Mesendoderm (in vitro differentiated cells): ENCODE measurements around the gene MYO3A.

Experiments
- DNase-seq: peaks from one replicate; pipeline ENCODE4 v3.0.0; 2013
- H2AK5ac ChIP-seq: 2 replicates; pipeline ENCODE4 v1.6.1; 2013; ENCODE audit warnings: low read length, inconsistent platforms
- H2BK120ac ChIP-seq: 2 replicates; pipeline ENCODE4 v1.6.1; 2013; ENCODE audit warnings: low read depth, mild to moderate bottlenecking, low read length, moderate library complexity, mixed read lengths
- H2BK15ac ChIP-seq: replicated peaks from 2 replicates; pipeline ENCODE4 v1.6.1; 2013; ENCODE audit warnings: low read depth, mild to moderate bottlenecking, moderate library complexity
- H2BK5ac ChIP-seq: 2 replicates; pipeline ENCODE4 v1.6.1; 2013; ENCODE audit warnings: low read length, inconsistent platforms
- H3K18ac ChIP-seq: 2 replicates; pipeline ENCODE4 v1.6.1; 2013; ENCODE audit warnings: mild to moderate bottlenecking, low read length, mixed read lengths
- H3K23ac ChIP-seq: one replicate; pipeline ENCODE4 v1.6.1; 2013; ENCODE audit warnings: low read length
- H3K27ac ChIP-seq: 2 replicates; pipeline ENCODE4 v1.5.1; 2013; ENCODE audit warnings: low read depth, mild to moderate bottlenecking, inconsistent platforms, low read length, moderate library complexity
- H3K27me3 ChIP-seq: 2 replicates; pipeline ENCODE4 v1.6.1; 2013; ENCODE audit warnings: low read length, control low read depth, mild to moderate bottlenecking, inconsistent platforms; ENCODE audit not compliant: insufficient read depth, poor library complexity
- H3K36me3 ChIP-seq: 2 replicates; pipeline ENCODE4 v1.6.1; 2013; ENCODE audit warnings: low read length, inconsistent platforms; ENCODE audit not compliant: control insufficient read depth, insufficient read depth
- H3K4ac ChIP-seq: one replicate; pipeline ENCODE4 v1.6.1; 2013; ENCODE audit warnings: low read depth, mild to moderate bottlenecking, low read length, moderate library complexity
- H3K4me1 ChIP-seq: 2 replicates; pipeline ENCODE4 v1.6.1; 2013; ENCODE audit warnings: low read depth, low read length, inconsistent platforms; ENCODE audit not compliant: control insufficient read depth
- H3K4me2 ChIP-seq: 2 replicates; pipeline ENCODE4 v1.6.1; 2013; ENCODE audit warnings: low read length
- H3K4me3 ChIP-seq: 2 replicates; pipeline ENCODE4 v1.5.1; 2013; ENCODE audit warnings: mild to moderate bottlenecking, low read length
- H3K56ac ChIP-seq: one replicate; pipeline ENCODE4 v1.6.1; 2013; ENCODE audit warnings: low read length
- H3K79me1 ChIP-seq: 2 replicates; pipeline ENCODE4 v1.6.1; 2013; ENCODE audit warnings: low read length, inconsistent platforms
- H3K79me2 ChIP-seq: 2 replicates; pipeline ENCODE4 v1.6.1; 2013; ENCODE audit warnings: mild to moderate bottlenecking, low read length; ENCODE audit not compliant: control insufficient read depth, insufficient read depth
- H3K9ac ChIP-seq: 2 replicates; pipeline ENCODE4 v1.6.1; 2013; ENCODE audit warnings: low read length, inconsistent platforms
- H4K5ac ChIP-seq: one replicate; pipeline ENCODE4 v1.6.1; 2013; ENCODE audit warnings: low read length
- H4K8ac ChIP-seq: one replicate; pipeline ENCODE4 v1.6.1; 2013; ENCODE audit warnings: low read depth, mild to moderate bottlenecking, control low read depth, low read length, moderate library complexity
- WGBS: extraction: QIAGEN DNeasy Blood & Tissue Kit; methylation state at CpG from one replicate; pipeline ENCODE4 v1.1.7; 2013; ENCODE audit warnings: low lambda C conversion rate, missing lambda C conversion rate; ENCODE audit not compliant: insufficient coverage; ENCODE audit errors: extremely low coverage; 5-methylcytosine and 5-hydroxymethylcytosine counted together

Gene MYO3A

DNA sequence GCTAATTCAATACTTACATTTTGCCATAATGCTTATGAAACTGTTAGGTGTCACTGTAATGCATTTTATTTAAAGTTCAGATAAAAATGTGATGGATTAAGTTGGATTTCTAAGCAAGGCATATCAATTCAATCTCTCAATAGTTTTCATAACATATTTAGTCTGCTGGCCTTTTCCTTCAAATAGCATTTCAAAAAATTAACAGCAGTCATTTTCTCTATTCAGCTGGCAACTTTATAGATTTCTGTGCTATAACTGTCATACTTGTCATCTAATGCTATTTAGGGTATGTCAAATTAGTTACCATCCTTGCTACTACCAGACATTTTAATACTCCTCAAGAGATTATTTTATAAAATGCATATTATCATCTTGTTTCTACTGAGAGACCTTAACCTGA is 286.9 kb downstream of the MYO3A start:
- no peaks in the 10 kb centered on the region for H3K79me2 ChIP-seq

DNA sequence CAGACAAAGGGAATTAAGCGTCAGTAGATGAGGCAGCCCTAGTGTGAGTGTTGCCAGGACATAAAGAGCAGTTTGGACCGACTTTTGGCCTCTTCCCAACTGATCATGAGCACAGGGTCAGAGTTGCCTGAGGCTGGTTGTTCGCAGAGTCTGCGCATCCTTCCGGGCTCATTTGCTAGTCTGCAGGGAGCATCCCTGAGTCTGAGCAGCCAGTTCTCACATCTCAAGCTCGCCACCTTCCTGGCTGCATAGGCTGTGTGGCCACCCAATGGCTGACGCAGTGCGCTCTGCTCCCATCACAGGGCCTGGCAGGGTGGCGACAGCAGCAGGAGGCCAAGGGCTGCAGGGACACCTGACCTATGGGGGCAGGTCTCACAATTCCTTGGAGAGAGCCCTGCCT is 287.5 kb downstream of the MYO3A start:
- Histone ChIP-seq H3K23ac (no peak overlapping the region), H3K36me3 (no peaks in the 10 kb centered on the region), H2BK15ac (no peak overlapping the region), H4K5ac (no peak overlapping the region), H3K56ac (no peak overlapping the region), H2AK5ac (no peak overlapping the region), H3K9ac (no peak overlapping the region), H3K4ac (no peak overlapping the region), H3K4me2 (no peak overlapping the region), H2BK120ac (no peak overlapping the region), H4K8ac (no peak overlapping the region), H3K79me1 (no peaks in the 10 kb centered on the region), H3K79me2 (no peaks in the 10 kb centered on the region), H2BK5ac (no peak overlapping the region), H3K4me1 (peaks cover 2% of the 10 kb centered on the region), H3K27me3 (peaks cover 32% of the 10 kb centered on the region), H3K27ac (no peak overlapping the region), H3K4me3 (no peak overlapping the region), H3K18ac (no peak overlapping the region)
- peak; percentile 38 for DNase-seq
- WGBS: no CpG with 5 or more reads among the region's 9 CpGs

More for the DNA sequence above, 286.9 kb downstream of the MYO3A start:
- H3K4me1 ChIP-seq: peaks cover 2% of the 10 kb centered on the region
- H3K79me1 ChIP-seq: no peaks in the 10 kb centered on the region
- no peak overlapping the region for H3K9ac ChIP-seq
- H3K27me3 ChIP-seq: peaks cover 36% of the 10 kb centered on the region
- H3K18ac ChIP-seq: no peak overlapping the region
- H3K56ac ChIP-seq: no peak overlapping the region
- H4K5ac ChIP-seq: no peak overlapping the region
- no peak overlapping the region for H2BK5ac ChIP-seq
- H3K4ac ChIP-seq: no peak overlapping the region
- no peak overlapping the region for H3K23ac ChIP-seq
- H3K4me3 ChIP-seq: no peak overlapping the region
- no peak for DNase-seq
- H3K36me3 ChIP-seq: no peaks in the 10 kb centered on the region
- H2AK5ac ChIP-seq: no peak overlapping the region
- H2BK120ac ChIP-seq: no peak overlapping the region
- H4K8ac ChIP-seq: no peak overlapping the region
- H3K4me2 ChIP-seq: no peak overlapping the region
- no peak overlapping the region for H3K27ac ChIP-seq
- H2BK15ac ChIP-seq: no peak overlapping the region

DNA sequence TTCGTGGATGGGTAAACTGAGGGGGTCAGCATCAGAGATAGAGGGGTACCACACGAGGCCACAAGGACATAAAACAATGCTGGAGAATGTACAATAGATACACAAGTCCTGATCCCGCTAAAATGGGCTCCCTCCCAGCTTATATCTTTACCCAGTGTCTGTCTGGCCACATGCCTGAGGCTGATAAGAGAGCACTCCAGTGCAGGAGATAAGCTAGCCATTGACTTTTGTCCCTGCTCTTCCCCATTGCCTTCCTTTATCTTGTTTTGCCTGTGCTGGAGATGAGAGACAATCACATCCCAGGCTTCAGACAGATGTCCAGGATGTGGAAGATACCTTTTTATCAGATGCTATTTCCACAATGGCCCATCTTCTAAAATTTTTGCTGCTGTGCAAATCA is 288.5 kb downstream of the MYO3A start:
- Histone ChIP-seq H3K79me2 (no peaks in the 10 kb centered on the region), H2BK5ac (no peak overlapping the region), H3K27ac (no peak overlapping the region), H2AK5ac (no peak overlapping the region), H3K9ac (no peak overlapping the region), H3K4me2 (no peak overlapping the region), H2BK120ac (no peak overlapping the region), H3K18ac (no peak overlapping the region), H3K23ac (no peak overlapping the region), H3K36me3 (no peaks in the 10 kb centered on the region), H3K27me3 (peaks cover 22% of the 10 kb centered on the region), H4K8ac (no peak overlapping the region), H3K79me1 (no peaks in the 10 kb centered on the region), H3K56ac (no peak overlapping the region), H3K4me3 (no peak overlapping the region), H2BK15ac (no peak overlapping the region), H4K5ac (no peak overlapping the region), H3K4me1 (peaks cover 2% of the 10 kb centered on the region), H3K4ac (no peak overlapping the region)
- peak; percentile 91 for DNase-seq
- WGBS: no CpG with 5 or more reads among the region's 3 CpGs

DNA sequence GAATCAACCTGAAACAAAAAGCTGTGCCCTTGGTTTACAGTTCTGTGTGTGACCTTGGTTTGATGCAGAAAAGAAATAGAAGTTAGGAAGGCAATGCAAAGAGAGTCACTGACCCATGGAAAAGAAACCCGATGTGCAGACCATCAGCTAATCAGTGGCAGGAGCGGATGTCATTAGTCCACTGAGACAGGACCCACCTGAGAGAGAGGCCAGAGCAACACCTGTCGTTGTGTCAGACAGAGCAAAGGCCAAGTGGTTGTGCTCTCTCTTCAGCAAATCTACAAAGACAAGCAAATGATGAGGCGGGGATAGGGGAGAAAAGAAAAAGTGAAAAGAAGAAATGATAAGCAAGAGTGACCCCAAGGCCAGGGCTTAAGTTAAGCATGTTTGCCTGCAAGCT is 291.3 kb downstream of the MYO3A start:
- Histone ChIP-seq H2BK120ac (no peak overlapping the region), H3K4me2 (no peak overlapping the region), H3K4me3 (no peak overlapping the region), H3K79me1 (no peaks in the 10 kb centered on the region), H3K79me2 (no peaks in the 10 kb centered on the region), H4K8ac (no peak overlapping the region), H3K9ac (no peak overlapping the region), H2BK15ac (no peak overlapping the region), H2AK5ac (no peak overlapping the region), H3K4me1 (peaks cover 2% of the 10 kb centered on the region), H3K36me3 (no peaks in the 10 kb centered on the region), H3K4ac (no peak overlapping the region), H3K27me3 (peaks cover 3% of the 10 kb centered on the region), H3K27ac (no peak overlapping the region), H3K56ac (no peak overlapping the region), H2BK5ac (no peak overlapping the region), H3K18ac (no peak overlapping the region), H3K23ac (no peak overlapping the region), H4K5ac (no peak overlapping the region)
- DNase-seq: no peak
- WGBS: no CpG with 5 or more reads among the region's 4 CpGs

- Histone ChIP-seq H3K36me3 (no peaks in the 10 kb centered on the region), H3K27me3 (no peaks in the 10 kb centered on the region), H3K4me1 (peaks cover 2% of the 10 kb centered on the region), H2AK5ac (no peak overlapping the region), H3K4me3 (no peak overlapping the region), H3K4ac (no peak overlapping the region), H3K18ac (no peak overlapping the region), H4K5ac (no peak overlapping the region), H2BK5ac (no peak overlapping the region), H3K56ac (no peak overlapping the region), H3K4me2 (no peak overlapping the region), H3K27ac (no peak overlapping the region), H3K79me2 (no peaks in the 10 kb centered on the region), H2BK120ac (no peak overlapping the region), H3K9ac (no peak overlapping the region), H2BK15ac (no peak overlapping the region), H3K23ac (no peak overlapping the region), H4K8ac (no peak overlapping the region), H3K79me1 (no peaks in the 10 kb centered on the region)
- WGBS: no CpG with 5 or more reads among the region's 5 CpGs
- no peak for DNase-seq
Measured at GRCh38 chr10:26227786-26228185, 293.8 kb downstream of the MYO3A start.

GRCh38 chr10:26232174-26232573 is 298.1 kb downstream of the MYO3A start:
- Histone ChIP-seq H3K27ac (no peak overlapping the region), H3K56ac (no peak overlapping the region), H2BK120ac (no peak overlapping the region), H3K4me2 (no peak overlapping the region), H3K4ac (no peak overlapping the region), H3K79me1 (no peaks in the 10 kb centered on the region), H3K9ac (no peak overlapping the region), H4K8ac (no peak overlapping the region), H3K27me3 (no peaks in the 10 kb centered on the region), H2BK15ac (no peak overlapping the region), H3K18ac (no peak overlapping the region), H3K4me3 (no peak overlapping the region), H2BK5ac (no peak overlapping the region), H3K4me1 (no peaks in the 10 kb centered on the region), H3K23ac (no peak overlapping the region), H4K5ac (no peak overlapping the region), H3K79me2 (no peaks in the 10 kb centered on the region), H3K36me3 (no peaks in the 10 kb centered on the region), H2AK5ac (no peak overlapping the region)
- no peak for DNase-seq
- no CpG with 5 or more reads among the region's 5 CpGs for WGBS
